ENCODE measurements around the gene ALDH16A1.

The ALDH16A1 gene

GRCh38 chr19:49422407-49423070, 30.5 kb upstream of the ALDH16A1 start:
- in situ Hi-C loops (cut with HindIII; ENCODE audit: low pct_ligation_motif_present, low pct_unique_long_range_greater_than_20kb, low sequenced_read_pairs) = no loop called here
- no peak for DNase-seq

- no peak for DNase-seq
- in situ Hi-C loops (cut with HindIII; ENCODE audit: low pct_ligation_motif_present, low pct_unique_long_range_greater_than_20kb, low sequenced_read_pairs) = no loop called here
Observed at GRCh38 chr19:49423071-49423984, 29.7 kb upstream of the ALDH16A1 start, which contains the start of gene PTH2. PTH2 (minus strand) TSS chr19:49423441; CDS start chr19:49423339, 102 bp downstream.

DNA sequence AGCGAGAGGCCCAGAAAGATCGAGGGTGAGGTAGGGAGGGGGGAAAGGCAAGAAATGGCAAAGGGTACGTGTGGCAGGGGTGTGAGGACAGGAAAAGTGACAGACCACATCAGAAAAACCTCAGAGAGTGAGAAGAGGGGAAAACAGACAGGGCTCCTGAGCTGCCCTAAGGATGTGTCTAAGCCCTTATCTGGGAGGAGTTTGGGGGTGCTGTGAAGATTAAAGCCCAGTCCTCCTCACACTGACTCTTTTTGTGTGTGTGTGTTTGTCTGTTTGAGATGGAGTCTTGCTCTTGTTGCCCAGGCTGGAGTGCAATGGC, 29.1 kb upstream of the ALDH16A1 start:
- in situ Hi-C loops (cut with HindIII; ENCODE audit: low pct_ligation_motif_present, low pct_unique_long_range_greater_than_20kb, low sequenced_read_pairs) = no loop called here
- DNase-seq = no peak

DNA sequence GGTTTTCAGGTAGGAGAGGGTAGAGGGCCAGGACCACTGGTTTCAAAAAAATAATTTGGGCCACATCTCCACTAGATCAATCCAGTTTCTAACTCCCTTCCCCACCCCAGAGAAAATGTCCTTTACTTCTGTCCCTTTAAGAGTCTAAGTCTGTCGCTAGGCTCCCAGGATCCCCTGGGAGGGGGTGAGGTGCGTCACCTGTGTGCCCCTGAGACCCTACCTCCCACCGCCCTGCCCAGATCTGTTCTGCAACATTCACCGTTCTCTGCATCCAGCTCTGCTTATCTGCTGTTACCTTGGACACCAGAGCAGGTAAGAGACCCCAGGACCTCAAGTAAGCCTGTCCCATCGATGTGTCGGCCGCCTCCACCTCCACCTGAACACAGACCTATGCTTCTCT, 27.8 kb upstream of the ALDH16A1 start, which contains the start of gene GFY:
GFY (plus strand) TSS at position 211 of the 400 bp plus-strand sequence. CDS start 1,043 bp downstream, outside the sequence.
- in situ Hi-C loops (cut with HindIII; ENCODE audit: low pct_ligation_motif_present, low pct_unique_long_range_greater_than_20kb, low sequenced_read_pairs) = no loop called here
- DNase-seq = no peak

DNA sequence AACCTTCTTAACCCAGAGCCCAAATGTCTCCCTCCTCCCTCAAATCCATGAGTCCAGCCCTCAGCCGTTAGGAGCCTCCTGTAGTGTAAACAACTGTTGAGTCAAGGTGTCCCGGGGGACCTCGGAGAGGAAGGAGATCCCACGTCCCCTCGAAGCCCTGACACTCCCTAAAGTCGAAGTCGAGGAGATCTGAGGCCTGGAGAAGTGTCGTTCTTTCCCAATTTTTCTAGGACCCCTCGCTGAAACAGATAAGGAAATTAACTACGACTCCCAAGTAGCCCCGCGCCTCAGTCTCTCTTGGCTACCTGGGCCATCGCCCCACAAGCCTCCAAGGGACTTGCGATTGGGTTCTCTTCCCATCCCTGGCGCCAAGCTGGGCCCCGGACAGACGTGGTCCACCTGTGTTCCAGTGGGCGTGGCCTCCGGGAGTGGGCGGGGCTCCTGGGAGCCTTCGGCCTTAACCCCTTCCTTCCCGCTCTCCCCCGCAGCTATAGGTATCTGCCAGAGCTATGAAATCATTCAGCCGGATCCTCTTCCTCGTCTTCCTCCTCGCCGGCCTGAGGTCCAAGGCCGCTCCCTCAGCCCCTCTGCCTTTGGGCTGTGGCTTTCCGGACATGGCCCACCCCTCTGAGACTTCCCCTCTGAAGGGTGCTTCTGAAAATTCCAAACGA, 27.0 kb upstream of the ALDH16A1 start:
- in situ Hi-C loops (cut with HindIII; ENCODE audit: low pct_ligation_motif_present, low pct_unique_long_range_greater_than_20kb, low sequenced_read_pairs) = no loop called here

GRCh38 chr19:49427339-49427738, 25.7 kb upstream of the ALDH16A1 start:
- no peak for DNase-seq
- in situ Hi-C loops (cut with HindIII; ENCODE audit: low pct_ligation_motif_present, low pct_unique_long_range_greater_than_20kb, low sequenced_read_pairs) = no loop called here

More for the DNA sequence above, 27.0 kb upstream of the ALDH16A1 start:
- DNase-seq = no peak

- DNase-seq = no peak
- in situ Hi-C loops (cut with HindIII; ENCODE audit: low pct_ligation_motif_present, low pct_unique_long_range_greater_than_20kb, low sequenced_read_pairs) = no loop called here
Observed at GRCh38 chr19:49427855-49428546, 25.0 kb upstream of the ALDH16A1 start.

DNA sequence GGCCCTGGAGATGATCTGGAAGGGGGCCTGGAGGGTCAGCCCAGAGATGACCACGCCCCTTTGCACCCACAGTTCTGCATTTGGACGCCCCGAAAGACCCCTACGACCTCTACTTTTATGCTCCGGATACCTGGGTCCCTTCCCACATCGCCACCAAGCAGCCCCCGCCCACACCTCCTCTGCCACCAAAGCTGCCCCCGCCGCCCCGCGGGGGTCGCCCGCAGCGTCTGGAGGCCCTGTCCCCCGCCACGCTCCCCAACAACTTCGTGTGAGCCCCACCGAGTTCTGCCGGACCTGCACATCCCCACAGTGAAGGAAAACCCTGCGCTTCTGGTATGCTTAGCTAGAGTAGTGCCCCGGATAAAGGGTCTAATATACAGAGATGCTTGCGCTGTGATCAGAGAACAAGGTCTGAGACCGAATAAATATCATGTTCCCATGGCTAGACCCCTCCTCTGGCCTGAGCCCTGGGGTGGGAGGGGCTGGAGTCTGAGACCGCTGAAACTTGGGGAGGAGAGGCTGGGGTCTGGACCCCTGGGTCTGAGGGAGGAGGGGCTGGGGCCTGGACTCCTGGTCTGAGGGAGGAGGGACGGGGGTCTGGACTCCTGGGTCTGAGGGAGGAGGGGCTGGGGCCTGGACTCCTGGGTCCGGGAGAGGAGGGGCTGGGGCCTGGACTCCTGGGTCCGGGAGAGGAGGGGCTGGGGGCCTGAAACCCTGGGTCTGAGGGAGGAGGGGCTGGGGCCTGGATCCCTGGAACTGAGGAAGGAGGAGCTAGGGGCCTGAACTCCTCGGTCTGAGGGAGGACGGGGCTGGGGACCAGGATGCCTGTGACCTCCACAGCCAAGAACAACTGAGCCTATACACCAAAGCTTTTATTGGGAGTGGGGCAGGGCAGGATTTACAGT, 24.2 kb upstream of the ALDH16A1 start:
- in situ Hi-C loops (cut with HindIII; ENCODE audit: low pct_ligation_motif_present, low pct_unique_long_range_greater_than_20kb, low sequenced_read_pairs) = no loop called here
- DNase-seq = no peak

- in situ Hi-C loops (cut with HindIII; ENCODE audit: low pct_ligation_motif_present, low pct_unique_long_range_greater_than_20kb, low sequenced_read_pairs) = no loop called here
- no peak for DNase-seq
Observed at GRCh38 chr19:49430172-49430677, 22.8 kb upstream of the ALDH16A1 start.

DNA sequence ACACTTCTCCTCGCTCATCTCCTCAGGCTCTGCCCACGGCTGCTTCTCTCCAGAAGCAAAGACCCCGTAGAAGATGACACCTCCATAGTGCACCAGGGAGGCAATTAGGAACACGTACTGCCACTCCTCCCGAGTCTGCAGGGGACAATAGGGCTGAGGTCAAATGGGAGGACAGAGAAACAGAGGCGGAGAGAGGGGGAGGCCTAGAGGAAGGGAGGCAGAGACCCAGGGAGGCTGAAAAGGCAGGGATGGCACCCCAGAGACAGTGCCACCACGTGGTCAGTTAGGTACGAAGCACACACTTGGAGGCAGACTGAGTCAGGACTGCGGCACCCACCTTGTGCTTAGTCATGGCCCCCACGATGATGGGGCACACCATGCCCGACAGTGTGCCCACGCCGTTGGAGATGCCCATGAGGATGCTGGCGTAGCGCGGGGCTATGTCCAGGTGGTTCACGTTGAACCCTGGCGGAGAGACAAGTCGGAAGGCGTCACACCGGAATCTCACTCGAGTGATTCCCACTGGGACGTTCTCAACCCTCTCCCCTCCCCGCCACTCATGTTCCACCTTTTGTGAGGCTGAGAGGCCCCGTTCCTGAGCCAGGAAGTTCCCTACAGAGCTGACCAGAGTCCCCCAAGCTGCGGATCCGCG, 22.2 kb upstream of the ALDH16A1 start:
- in situ Hi-C loops (cut with HindIII; ENCODE audit: low pct_ligation_motif_present, low pct_unique_long_range_greater_than_20kb, low sequenced_read_pairs) = no loop called here
- no peak for DNase-seq

- no peak for DNase-seq
- in situ Hi-C loops (cut with HindIII; ENCODE audit: low pct_ligation_motif_present, low pct_unique_long_range_greater_than_20kb, low sequenced_read_pairs) = no loop called here
Observed at GRCh38 chr19:49431330-49431749, 21.7 kb upstream of the ALDH16A1 start.

- no peak for DNase-seq
- in situ Hi-C loops (cut with HindIII; ENCODE audit: low pct_ligation_motif_present, low pct_unique_long_range_greater_than_20kb, low sequenced_read_pairs) = no loop called here
Observed at GRCh38 chr19:49432141-49433073, 20.6 kb upstream of the ALDH16A1 start.

DNA sequence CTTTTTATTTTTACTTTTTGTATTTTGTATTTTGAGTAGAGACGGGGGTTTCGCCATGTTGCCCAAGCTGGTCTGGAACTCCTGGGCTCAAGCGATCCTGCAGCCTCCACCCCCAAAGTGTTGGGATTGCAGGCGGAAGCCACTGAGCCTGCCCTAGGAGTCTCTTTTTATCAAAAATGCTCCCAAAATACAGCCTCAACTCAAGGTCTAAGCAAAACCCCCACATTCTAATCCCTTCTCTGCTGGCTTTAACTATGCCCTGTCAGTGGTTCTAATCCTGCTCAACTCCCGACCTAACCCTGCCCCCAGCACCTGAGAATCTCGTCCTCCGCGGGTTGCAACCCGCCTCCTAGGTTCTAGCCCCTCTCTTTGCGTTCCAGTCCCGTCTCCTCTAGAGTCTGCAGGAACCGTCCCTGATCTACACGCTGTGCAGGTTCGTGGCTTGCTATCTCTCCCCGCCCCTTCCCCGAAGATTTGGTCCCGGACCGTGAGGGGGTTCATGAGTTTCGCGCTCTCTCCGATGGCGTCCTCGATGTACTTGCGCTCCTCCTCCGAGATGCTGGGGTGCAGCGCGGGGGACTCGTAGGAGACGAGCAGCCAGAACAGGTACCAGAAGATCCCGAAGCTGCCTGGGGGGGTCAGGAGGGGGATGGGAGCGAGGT, 19.7 kb upstream of the ALDH16A1 start:
- no peak for DNase-seq
- in situ Hi-C loops (cut with HindIII; ENCODE audit: low pct_ligation_motif_present, low pct_unique_long_range_greater_than_20kb, low sequenced_read_pairs) = no loop called here

DNA sequence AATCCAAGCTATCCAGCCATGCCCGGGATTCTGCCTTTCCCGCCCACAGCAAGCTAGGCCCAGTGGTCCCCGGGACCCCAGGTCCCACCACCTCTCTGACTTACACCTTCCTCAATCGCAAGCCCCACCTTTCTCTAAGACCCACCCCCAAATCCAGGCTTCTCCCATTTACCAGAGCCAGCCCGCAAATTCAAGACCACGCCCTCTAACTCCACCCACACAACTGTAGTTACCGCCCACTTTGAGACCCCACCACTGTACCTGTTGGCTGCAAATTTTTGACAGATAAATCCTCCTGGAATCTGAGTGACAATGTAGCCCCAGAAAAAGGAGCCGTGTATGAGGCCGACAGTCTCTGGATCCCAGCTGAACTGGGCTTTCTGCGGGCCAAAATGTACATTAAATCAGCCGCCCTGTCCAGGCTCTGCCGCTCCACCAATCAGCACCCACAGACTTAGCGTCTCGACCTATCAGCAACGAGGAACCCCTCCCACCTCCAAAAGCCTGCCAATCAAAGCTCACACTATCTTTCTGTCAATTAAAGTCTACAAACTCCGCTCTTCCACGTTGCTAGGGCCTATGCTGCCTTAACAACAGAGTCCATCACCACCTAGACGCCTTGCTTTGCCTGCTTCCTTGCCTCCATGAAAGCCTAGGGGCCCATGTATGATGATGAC, 18.0 kb upstream of the ALDH16A1 start:
- DNase-seq = no peak
- in situ Hi-C loops (cut with HindIII; ENCODE audit: low pct_ligation_motif_present, low pct_unique_long_range_greater_than_20kb, low sequenced_read_pairs) = no loop called here

- no peak for DNase-seq
- in situ Hi-C loops (cut with HindIII; ENCODE audit: low pct_ligation_motif_present, low pct_unique_long_range_greater_than_20kb, low sequenced_read_pairs) = no loop called here
Observed at GRCh38 chr19:49435670-49436069, 17.4 kb upstream of the ALDH16A1 start.
